ENCODE measurements around the gene FSHR.

The FSHR gene

GRCh38 chr2:49122107-49122506 is 32.2 kb downstream of the FSHR start:
- H3K4me3 ChIP-seq (ENCODE audit: low read length in 2 of 2): no peak overlapping the region
- no peaks in the 10 kb centered on the region for H3K4me1 ChIP-seq (ENCODE audit: control insufficient read depth in 2 of 2, insufficient read depth in 2 of 2, low read length in 2 of 2)
- no peaks in the 10 kb centered on the region for H3K36me3 ChIP-seq (ENCODE audit: control insufficient read depth in 2 of 2, insufficient read depth in 2 of 2, low read length in 2 of 2)
- no peak overlapping the region for H3K9ac ChIP-seq (ENCODE audit: low read depth in 1 of 2, low read length in 2 of 2)
- H3K27ac ChIP-seq (ENCODE audit: low read depth in 2 of 2, low read length in 2 of 2): no peak overlapping the region
- no peaks in the 10 kb centered on the region for H3K27me3 ChIP-seq (ENCODE audit: control insufficient read depth in 2 of 2, insufficient read depth in 2 of 2, low read length in 2 of 2)
- no peaks in the 10 kb centered on the region for H3K9me3 ChIP-seq (ENCODE audit: control insufficient read depth in 2 of 2, low read length in 2 of 2)

- Histone ChIP-seq H3K4me1 (ENCODE audit: control insufficient read depth in 2 of 2, insufficient read depth in 2 of 2, low read length in 2 of 2) (no peaks in the 10 kb centered on the region), H3K36me3 (ENCODE audit: control insufficient read depth in 2 of 2, insufficient read depth in 2 of 2, low read length in 2 of 2) (no peaks in the 10 kb centered on the region), H3K9me3 (ENCODE audit: control insufficient read depth in 2 of 2, low read length in 2 of 2) (no peaks in the 10 kb centered on the region), H3K4me3 (ENCODE audit: low read length in 2 of 2) (no peak overlapping the region), H3K9ac (ENCODE audit: low read depth in 1 of 2, low read length in 2 of 2) (no peak overlapping the region), H3K27me3 (ENCODE audit: control insufficient read depth in 2 of 2, insufficient read depth in 2 of 2, low read length in 2 of 2) (no peaks in the 10 kb centered on the region), H3K27ac (ENCODE audit: low read depth in 2 of 2, low read length in 2 of 2) (no peak overlapping the region)
Observed at GRCh38 chr2:49113046-49113445, 41.3 kb downstream of the FSHR start.

GRCh38 chr2:49111456-49111855 is 42.9 kb downstream of the FSHR start:
- H3K9me3 ChIP-seq (ENCODE audit: control insufficient read depth in 2 of 2, low read length in 2 of 2): no peaks in the 10 kb centered on the region
- H3K4me3 ChIP-seq (ENCODE audit: low read length in 2 of 2): no peak overlapping the region
- H3K4me1 ChIP-seq (ENCODE audit: control insufficient read depth in 2 of 2, insufficient read depth in 2 of 2, low read length in 2 of 2): no peaks in the 10 kb centered on the region
- H3K27me3 ChIP-seq (ENCODE audit: control insufficient read depth in 2 of 2, insufficient read depth in 2 of 2, low read length in 2 of 2): no peaks in the 10 kb centered on the region
- no peak overlapping the region for H3K9ac ChIP-seq (ENCODE audit: low read depth in 1 of 2, low read length in 2 of 2)
- H3K36me3 ChIP-seq (ENCODE audit: control insufficient read depth in 2 of 2, insufficient read depth in 2 of 2, low read length in 2 of 2): no peaks in the 10 kb centered on the region
- H3K27ac ChIP-seq (ENCODE audit: low read depth in 2 of 2, low read length in 2 of 2): no peak overlapping the region

- H3K27me3 ChIP-seq (ENCODE audit: control insufficient read depth in 2 of 2, insufficient read depth in 2 of 2, low read length in 2 of 2): no peaks in the 10 kb centered on the region
- no peak overlapping the region for H3K27ac ChIP-seq (ENCODE audit: low read depth in 2 of 2, low read length in 2 of 2)
- no peak overlapping the region for H3K9ac ChIP-seq (ENCODE audit: low read depth in 1 of 2, low read length in 2 of 2)
- H3K9me3 ChIP-seq (ENCODE audit: control insufficient read depth in 2 of 2, low read length in 2 of 2): no peaks in the 10 kb centered on the region
- no peaks in the 10 kb centered on the region for H3K36me3 ChIP-seq (ENCODE audit: control insufficient read depth in 2 of 2, insufficient read depth in 2 of 2, low read length in 2 of 2)
- H3K4me3 ChIP-seq (ENCODE audit: low read length in 2 of 2): no peak overlapping the region
- H3K4me1 ChIP-seq (ENCODE audit: control insufficient read depth in 2 of 2, insufficient read depth in 2 of 2, low read length in 2 of 2): no peaks in the 10 kb centered on the region
Observed at GRCh38 chr2:49111006-49111405, 43.3 kb downstream of the FSHR start.

GRCh38 chr2:49110571-49110970 is 43.7 kb downstream of the FSHR start:
- no peaks in the 10 kb centered on the region for H3K27me3 ChIP-seq (ENCODE audit: control insufficient read depth in 2 of 2, insufficient read depth in 2 of 2, low read length in 2 of 2)
- H3K9me3 ChIP-seq (ENCODE audit: control insufficient read depth in 2 of 2, low read length in 2 of 2): no peaks in the 10 kb centered on the region
- H3K4me1 ChIP-seq (ENCODE audit: control insufficient read depth in 2 of 2, insufficient read depth in 2 of 2, low read length in 2 of 2): no peaks in the 10 kb centered on the region
- H3K36me3 ChIP-seq (ENCODE audit: control insufficient read depth in 2 of 2, insufficient read depth in 2 of 2, low read length in 2 of 2): no peaks in the 10 kb centered on the region
- H3K9ac ChIP-seq (ENCODE audit: low read depth in 1 of 2, low read length in 2 of 2): no peak overlapping the region
- H3K27ac ChIP-seq (ENCODE audit: low read depth in 2 of 2, low read length in 2 of 2): no peak overlapping the region
- H3K4me3 ChIP-seq (ENCODE audit: low read length in 2 of 2): no peak overlapping the region

- H3K36me3 ChIP-seq (ENCODE audit: control insufficient read depth in 2 of 2, insufficient read depth in 2 of 2, low read length in 2 of 2): no peaks in the 10 kb centered on the region
- H3K27me3 ChIP-seq (ENCODE audit: control insufficient read depth in 2 of 2, insufficient read depth in 2 of 2, low read length in 2 of 2): no peaks in the 10 kb centered on the region
- no peak overlapping the region for H3K4me3 ChIP-seq (ENCODE audit: low read length in 2 of 2)
- H3K4me1 ChIP-seq (ENCODE audit: control insufficient read depth in 2 of 2, insufficient read depth in 2 of 2, low read length in 2 of 2): no peaks in the 10 kb centered on the region
- no peak overlapping the region for H3K27ac ChIP-seq (ENCODE audit: low read depth in 2 of 2, low read length in 2 of 2)
- no peak overlapping the region for H3K9ac ChIP-seq (ENCODE audit: low read depth in 1 of 2, low read length in 2 of 2)
- no peaks in the 10 kb centered on the region for H3K9me3 ChIP-seq (ENCODE audit: control insufficient read depth in 2 of 2, low read length in 2 of 2)
Observed at GRCh38 chr2:49108851-49109250, 45.5 kb downstream of the FSHR start.

- Histone ChIP-seq H3K4me3 (ENCODE audit: low read length in 2 of 2) (no peak overlapping the region), H3K9me3 (ENCODE audit: control insufficient read depth in 2 of 2, low read length in 2 of 2) (no peaks in the 10 kb centered on the region), H3K9ac (ENCODE audit: low read depth in 1 of 2, low read length in 2 of 2) (no peak overlapping the region), H3K4me1 (ENCODE audit: control insufficient read depth in 2 of 2, insufficient read depth in 2 of 2, low read length in 2 of 2) (no peaks in the 10 kb centered on the region), H3K27me3 (ENCODE audit: control insufficient read depth in 2 of 2, insufficient read depth in 2 of 2, low read length in 2 of 2) (no peaks in the 10 kb centered on the region), H3K27ac (ENCODE audit: low read depth in 2 of 2, low read length in 2 of 2) (no peak overlapping the region), H3K36me3 (ENCODE audit: control insufficient read depth in 2 of 2, insufficient read depth in 2 of 2, low read length in 2 of 2) (no peaks in the 10 kb centered on the region)
Observed at GRCh38 chr2:49108436-49108835, 45.9 kb downstream of the FSHR start.

GRCh38 chr2:49105506-49105905 is 48.8 kb downstream of the FSHR start:
- Histone ChIP-seq H3K36me3 (ENCODE audit: control insufficient read depth in 2 of 2, insufficient read depth in 2 of 2, low read length in 2 of 2) (no peaks in the 10 kb centered on the region), H3K4me1 (ENCODE audit: control insufficient read depth in 2 of 2, insufficient read depth in 2 of 2, low read length in 2 of 2) (no peaks in the 10 kb centered on the region), H3K9ac (ENCODE audit: low read depth in 1 of 2, low read length in 2 of 2) (no peak overlapping the region), H3K9me3 (ENCODE audit: control insufficient read depth in 2 of 2, low read length in 2 of 2) (no peaks in the 10 kb centered on the region), H3K4me3 (ENCODE audit: low read length in 2 of 2) (no peak overlapping the region), H3K27me3 (ENCODE audit: control insufficient read depth in 2 of 2, insufficient read depth in 2 of 2, low read length in 2 of 2) (no peaks in the 10 kb centered on the region), H3K27ac (ENCODE audit: low read depth in 2 of 2, low read length in 2 of 2) (no peak overlapping the region)

GRCh38 chr2:49102146-49102545 is 52.2 kb downstream of the FSHR start:
- Histone ChIP-seq H3K27me3 (ENCODE audit: control insufficient read depth in 2 of 2, insufficient read depth in 2 of 2, low read length in 2 of 2) (no peaks in the 10 kb centered on the region), H3K4me3 (ENCODE audit: low read length in 2 of 2) (no peak overlapping the region), H3K9ac (ENCODE audit: low read depth in 1 of 2, low read length in 2 of 2) (no peak overlapping the region), H3K36me3 (ENCODE audit: control insufficient read depth in 2 of 2, insufficient read depth in 2 of 2, low read length in 2 of 2) (no peaks in the 10 kb centered on the region), H3K4me1 (ENCODE audit: control insufficient read depth in 2 of 2, insufficient read depth in 2 of 2, low read length in 2 of 2) (no peaks in the 10 kb centered on the region), H3K27ac (ENCODE audit: low read depth in 2 of 2, low read length in 2 of 2) (no peak overlapping the region), H3K9me3 (ENCODE audit: control insufficient read depth in 2 of 2, low read length in 2 of 2) (no peaks in the 10 kb centered on the region)

GRCh38 chr2:49080681-49081080 is 73.6 kb downstream of the FSHR start:
- Histone ChIP-seq H3K36me3 (ENCODE audit: control insufficient read depth in 2 of 2, insufficient read depth in 2 of 2, low read length in 2 of 2) (no peaks in the 10 kb centered on the region), H3K27ac (ENCODE audit: low read depth in 2 of 2, low read length in 2 of 2) (no peak overlapping the region), H3K27me3 (ENCODE audit: control insufficient read depth in 2 of 2, insufficient read depth in 2 of 2, low read length in 2 of 2) (no peaks in the 10 kb centered on the region), H3K4me1 (ENCODE audit: control insufficient read depth in 2 of 2, insufficient read depth in 2 of 2, low read length in 2 of 2) (no peaks in the 10 kb centered on the region), H3K4me3 (ENCODE audit: low read length in 2 of 2) (no peak overlapping the region), H3K9me3 (ENCODE audit: control insufficient read depth in 2 of 2, low read length in 2 of 2) (no peaks in the 10 kb centered on the region), H3K9ac (ENCODE audit: low read depth in 1 of 2, low read length in 2 of 2) (no peak overlapping the region)

- no peaks in the 10 kb centered on the region for H3K36me3 ChIP-seq (ENCODE audit: control insufficient read depth in 2 of 2, insufficient read depth in 2 of 2, low read length in 2 of 2)
- H3K4me3 ChIP-seq (ENCODE audit: low read length in 2 of 2): no peak overlapping the region
- no peaks in the 10 kb centered on the region for H3K4me1 ChIP-seq (ENCODE audit: control insufficient read depth in 2 of 2, insufficient read depth in 2 of 2, low read length in 2 of 2)
- H3K27me3 ChIP-seq (ENCODE audit: control insufficient read depth in 2 of 2, insufficient read depth in 2 of 2, low read length in 2 of 2): no peaks in the 10 kb centered on the region
- no peaks in the 10 kb centered on the region for H3K9me3 ChIP-seq (ENCODE audit: control insufficient read depth in 2 of 2, low read length in 2 of 2)
- no peak overlapping the region for H3K9ac ChIP-seq (ENCODE audit: low read depth in 1 of 2, low read length in 2 of 2)
- H3K27ac ChIP-seq (ENCODE audit: low read depth in 2 of 2, low read length in 2 of 2): no peak overlapping the region
Observed at GRCh38 chr2:49070716-49071115, 83.6 kb downstream of the FSHR start.
